ENCODE results near the gene PLA2G4D.
A peak's percentile ranks its signal among the peaks of the same experiment; 100 is the strongest.

The PLA2G4D gene

DNA sequence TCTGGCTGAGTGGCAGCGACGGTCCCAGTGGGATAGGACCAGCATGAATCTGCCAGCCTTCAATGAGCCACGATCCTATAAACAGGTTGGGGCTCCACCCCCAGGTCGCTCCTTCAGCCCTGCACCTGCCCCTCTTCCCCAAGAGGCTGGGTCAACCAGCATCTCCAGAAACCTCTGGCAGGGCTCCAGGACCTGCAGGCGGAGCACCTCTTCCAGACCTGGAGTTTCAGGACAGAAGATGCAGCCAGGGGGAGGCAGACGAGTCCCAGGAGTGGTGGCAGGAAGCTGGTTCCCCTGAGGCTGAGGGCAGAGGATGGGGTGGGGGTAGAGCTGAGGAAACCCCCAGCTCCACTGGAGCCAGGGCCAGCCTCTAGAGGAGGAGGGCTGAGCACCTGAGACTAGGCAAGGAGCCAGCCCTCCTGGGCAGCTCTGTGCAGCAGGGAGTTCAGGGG, at the start of gene PLA2G4D:
TSS of gene PLA2G4D (minus strand) at position 51 of the 452 bp plus-strand sequence. CDS start 103 bp downstream, outside the sequence.
- DNase-seq: no peak

DNA sequence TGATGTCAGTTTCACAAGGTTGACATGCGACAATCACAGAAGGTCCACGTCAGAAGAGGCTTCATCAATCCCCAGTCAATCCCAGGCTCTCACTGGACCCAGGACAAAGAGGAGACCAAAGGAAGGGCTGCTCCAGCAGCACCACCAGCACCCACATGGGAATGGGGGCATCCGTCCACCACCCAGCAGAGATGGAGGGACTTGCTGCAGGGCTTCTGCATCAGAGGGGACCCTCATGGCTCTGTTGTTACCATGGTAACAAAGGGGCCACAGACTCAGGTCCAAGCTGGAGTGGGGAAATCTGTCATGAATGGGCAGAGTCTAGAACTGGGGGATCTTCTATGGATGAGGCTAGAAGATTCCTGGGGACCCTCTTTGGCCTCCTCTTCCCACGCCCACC, 49.0 kb upstream of the PLA2G4D start:
- no peak for DNase-seq

- no peak for DNase-seq
Observed at GRCh38 chr15:42141795-42142667, 47.7 kb upstream of the PLA2G4D start.

DNA sequence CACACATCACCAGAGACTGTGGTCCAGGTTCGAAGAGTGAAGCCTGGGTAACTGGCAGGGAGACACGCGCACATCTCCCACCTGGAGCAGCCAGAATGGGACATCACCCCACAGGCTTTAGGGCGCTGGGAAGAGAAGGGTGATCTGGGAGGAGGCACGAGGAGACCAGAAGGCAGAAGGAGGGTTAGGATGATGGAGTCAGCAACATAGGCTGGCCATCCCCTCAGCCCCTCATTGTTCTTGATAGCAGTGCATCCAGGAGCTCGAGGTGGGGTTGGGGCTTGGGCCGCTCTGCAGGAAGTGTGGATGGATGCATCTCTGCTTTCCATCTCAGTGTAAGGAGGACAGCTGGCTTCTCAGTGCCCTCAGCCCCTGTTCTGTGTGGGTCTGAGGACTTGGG, 46.9 kb upstream of the PLA2G4D start:
- no peak for DNase-seq

DNA sequence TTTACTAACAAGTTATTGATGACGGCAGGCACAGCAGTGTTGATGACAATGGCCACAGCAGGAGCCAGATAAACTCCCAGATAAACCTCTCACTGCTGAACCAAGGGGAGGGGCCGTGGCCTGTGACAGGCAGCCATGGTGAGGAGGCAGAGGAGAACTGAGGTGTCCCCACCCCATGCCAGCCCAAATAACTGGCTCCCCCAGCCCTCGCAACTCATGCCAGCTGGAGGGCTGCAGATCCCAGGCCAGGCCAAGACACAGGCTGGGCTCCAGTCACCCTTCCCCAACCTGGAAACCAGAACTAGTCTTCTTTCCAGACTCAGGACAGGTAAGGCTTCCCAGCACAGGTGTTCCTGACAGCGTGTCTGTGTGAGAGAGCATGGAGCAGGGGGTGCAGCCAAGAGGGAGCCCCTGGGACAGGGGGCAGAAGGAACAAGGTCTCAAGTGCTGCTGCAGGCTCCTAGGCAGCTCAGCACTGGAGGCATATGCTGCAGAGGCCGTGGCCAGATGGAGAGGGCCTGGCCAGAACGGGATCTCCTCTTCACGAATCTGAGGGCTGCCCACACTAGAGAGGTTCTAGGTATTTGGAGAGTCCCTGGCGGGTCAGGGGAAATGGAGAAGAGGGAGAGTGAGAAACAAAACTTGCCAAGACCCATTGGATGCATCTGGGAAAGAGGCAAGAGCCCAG, 46.2 kb upstream of the PLA2G4D start:
- no peak for DNase-seq

DNA sequence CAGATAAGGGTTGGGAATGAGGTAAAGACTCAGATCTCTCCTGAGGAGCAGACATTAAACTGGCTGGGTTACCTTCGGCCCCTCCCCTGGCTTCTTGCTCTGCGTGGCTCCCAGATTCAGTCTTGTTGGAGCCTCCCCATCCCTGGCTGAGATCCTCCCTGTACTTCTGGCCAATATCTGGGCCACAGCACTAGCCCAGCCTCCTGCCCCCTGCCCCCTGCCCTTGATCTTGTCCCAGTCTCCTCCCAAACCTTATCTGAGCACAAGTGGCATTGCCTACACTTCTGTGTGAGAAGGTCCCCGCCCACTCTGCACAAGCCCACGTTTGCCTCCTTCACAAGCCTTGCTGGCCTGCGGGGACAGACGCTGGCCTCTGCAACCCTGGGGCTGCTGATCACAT, 45.2 kb upstream of the PLA2G4D start:
- no peak for DNase-seq

GRCh38 chr15:42138968-42139386, 44.6 kb upstream of the PLA2G4D start:
- DNase-seq: no peak

DNA sequence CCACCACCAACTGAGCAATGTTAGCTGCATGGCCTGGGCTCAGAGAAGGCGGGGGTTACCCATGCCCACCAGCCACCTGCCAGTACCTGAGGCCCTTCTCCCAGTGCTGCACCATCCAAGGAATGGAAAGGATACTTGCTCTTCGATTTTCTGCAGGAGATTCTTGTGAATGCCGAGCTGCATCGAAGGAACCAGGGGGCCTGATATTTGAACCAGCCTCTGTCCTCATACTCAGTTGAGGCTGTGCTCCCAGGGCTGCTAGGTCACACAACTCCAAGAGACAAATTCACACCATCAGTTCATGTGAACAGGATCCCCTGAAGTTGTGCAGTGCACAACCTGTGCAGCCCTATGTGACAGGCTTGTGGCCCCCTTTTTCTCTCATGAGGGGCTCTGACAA, 44.0 kb upstream of the PLA2G4D start:
- no peak for DNase-seq

DNA sequence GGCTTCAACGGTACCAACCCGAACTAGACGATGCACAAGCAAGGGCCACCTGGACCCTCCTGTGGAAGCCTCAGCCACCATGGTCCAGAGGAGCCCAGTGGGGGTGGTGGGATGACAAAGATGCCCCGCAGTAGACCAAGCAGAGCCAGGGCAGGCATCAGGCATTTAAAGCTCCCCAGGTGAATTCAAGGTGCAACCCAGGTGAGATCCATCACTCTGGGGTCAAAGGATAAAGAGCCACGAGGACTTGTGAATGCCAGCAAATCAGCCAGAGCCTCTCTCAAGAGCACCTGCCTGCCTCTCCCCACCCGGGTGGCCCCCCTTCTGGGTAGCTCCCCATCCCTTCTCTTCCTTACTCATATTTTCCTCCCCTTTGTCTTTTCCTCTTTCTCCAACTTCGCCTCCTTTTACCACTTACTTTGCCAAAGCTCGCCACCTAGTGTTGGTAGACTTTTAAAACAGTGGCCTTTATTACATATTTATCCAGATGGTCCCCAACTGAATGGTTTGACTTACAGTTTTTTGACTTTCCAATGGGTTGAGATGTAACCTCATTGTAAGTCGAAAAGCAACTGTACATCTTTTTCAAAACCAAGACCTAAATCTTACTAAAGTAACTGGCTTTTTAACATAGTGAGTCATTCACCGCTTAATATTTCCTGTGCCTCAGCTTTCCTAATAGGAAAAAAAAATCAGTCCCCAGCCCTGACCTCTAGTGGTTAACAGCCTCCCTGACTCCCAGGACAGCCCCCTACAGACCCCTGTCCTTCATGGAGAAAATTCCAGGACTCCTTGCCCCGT, 43.3 kb upstream of the PLA2G4D start:
- DNase-seq: peak; percentile 61

- no peak for DNase-seq
Observed at GRCh38 chr15:42136513-42136912, 42.2 kb upstream of the PLA2G4D start.

DNA sequence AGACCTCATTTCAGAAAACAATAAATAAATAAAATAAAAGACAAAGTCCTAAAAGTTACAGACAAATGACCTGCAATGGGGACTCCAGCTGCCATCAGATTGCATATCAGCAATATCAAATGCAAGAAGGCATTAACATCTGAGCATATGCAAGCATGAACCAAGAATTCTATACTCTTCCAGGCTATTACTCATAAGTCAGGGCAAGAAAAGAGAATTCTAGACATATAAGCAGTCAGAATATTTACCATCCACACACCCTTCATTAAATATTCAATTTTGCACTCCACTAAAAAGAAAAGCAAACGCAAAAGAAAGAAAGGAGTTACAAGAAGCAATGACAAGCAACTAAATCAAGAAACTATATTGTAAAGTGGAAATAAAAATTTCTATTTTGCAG, 41.0 kb upstream of the PLA2G4D start:
- no peak for DNase-seq

GRCh38 chr15:42134617-42135245, 40.4 kb upstream of the PLA2G4D start:
- no peak for DNase-seq

DNA sequence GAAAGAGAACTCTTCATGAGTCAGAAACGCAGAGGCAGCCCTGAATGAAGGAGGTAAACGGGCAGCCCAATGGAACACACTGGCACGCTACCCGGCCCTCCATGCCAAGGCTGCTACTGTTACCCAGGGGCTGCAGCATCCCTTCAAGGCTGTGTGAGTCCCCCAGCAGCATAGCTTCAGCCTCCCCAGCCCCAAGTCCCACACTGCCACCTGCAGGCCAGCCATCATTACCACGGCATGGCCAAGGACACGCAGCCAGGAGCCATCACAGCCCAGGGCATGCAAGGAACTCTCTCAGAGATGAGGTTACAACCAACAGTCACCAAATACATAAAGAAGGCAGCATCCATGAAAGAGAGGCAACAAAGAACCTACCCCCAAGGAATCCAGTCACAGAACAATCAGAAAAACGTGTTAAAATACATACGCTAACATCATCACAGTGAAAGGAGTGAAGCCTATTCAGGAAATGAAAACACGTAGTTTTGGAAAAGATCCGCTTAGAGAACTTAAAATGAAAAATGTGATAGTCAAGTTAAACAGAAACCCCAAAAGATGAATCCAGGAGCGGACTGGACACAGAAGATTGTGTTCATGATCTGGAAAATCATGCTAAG, 39.6 kb upstream of the PLA2G4D start:
- no peak for DNase-seq

GRCh38 chr15:42133356-42133755, 39.0 kb upstream of the PLA2G4D start:
- no peak for DNase-seq

DNA sequence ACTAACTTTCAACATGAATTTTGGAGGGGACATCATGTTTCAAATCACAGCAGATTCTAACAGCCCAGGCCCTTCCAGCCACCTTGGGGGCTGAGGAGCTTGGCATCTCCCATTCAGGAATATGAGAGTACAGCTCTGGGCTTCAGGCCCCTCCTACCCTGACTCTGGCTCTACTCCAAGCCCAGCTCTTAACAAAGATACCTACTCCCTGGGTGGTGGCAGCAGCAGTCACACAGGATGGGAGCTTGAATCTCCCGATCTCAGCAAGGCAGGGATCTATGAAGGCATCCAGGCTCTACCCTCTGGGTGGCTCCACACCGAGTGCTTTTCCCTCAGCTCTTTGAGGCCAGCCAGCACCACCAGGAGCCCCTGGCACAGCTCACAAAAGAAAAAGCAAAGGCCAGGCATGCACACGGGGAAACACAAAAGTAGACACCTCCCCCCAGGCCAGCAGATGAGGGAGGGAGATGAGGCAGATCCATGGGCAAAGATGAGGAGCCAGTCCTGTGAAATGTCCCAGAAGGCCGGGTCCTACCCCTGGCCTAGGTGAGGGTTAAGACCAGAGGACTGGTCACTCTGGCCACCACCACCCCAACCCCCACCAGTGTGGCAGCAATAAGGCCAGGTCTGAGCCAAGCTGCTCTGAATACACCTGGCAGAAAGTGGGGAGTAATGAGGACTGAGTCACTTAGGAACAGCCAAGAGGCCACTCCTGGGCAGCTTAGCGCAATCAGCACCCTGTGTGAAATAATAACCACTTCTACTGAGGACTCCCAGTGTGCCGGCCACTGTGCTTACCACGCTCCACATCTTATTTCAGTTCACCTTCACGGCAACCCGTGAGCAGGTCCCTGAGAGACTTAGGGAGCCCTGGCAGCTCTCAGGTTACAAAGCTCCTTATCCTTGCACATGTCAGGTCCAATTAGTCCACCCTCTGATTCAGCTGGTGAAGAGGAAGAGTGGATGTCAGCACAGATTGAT, 37.8 kb upstream of the PLA2G4D start:
- DNase-seq: no peak

GRCh38 chr15:42131006-42131405, 36.6 kb upstream of the PLA2G4D start:
- no peak for DNase-seq

DNA sequence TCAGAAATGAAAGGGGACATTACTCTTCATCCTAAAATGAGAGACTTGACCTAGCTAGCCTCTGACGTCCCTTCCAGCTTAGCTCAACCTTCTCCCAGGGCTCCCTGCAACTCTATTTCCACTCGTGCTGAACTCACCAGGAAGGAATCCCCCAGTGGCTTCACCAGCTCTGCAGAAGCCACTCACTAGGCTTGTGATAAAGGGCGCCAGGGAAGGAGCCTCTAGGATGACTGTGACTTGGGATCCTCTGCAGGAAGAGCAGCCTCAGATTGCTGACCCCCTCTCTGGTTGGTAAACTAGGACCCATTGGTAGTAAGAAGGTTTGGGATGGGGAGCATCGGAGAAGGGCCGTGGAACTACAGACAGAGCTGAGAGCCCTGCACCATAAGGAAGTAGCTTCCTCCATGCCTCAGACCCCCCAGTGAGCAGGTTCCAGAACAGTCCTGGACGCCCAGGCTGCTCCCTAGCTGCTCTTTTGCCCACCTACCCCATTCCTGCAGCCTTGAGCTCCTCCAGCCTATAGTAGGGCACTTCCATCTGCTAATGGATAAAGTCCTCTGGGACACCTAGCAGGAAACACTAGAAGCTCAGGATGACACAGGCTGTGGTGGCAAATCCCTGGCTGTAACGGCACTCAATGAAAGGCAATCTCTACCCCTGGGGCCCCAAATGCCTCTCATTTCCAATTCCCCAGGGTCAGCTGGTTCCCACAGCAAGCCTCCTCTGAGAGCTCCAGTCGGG, 36.1 kb upstream of the PLA2G4D start:
- no peak for DNase-seq

- DNase-seq: no peak
Observed at GRCh38 chr15:42129364-42129763, 35.0 kb upstream of the PLA2G4D start.

DNA sequence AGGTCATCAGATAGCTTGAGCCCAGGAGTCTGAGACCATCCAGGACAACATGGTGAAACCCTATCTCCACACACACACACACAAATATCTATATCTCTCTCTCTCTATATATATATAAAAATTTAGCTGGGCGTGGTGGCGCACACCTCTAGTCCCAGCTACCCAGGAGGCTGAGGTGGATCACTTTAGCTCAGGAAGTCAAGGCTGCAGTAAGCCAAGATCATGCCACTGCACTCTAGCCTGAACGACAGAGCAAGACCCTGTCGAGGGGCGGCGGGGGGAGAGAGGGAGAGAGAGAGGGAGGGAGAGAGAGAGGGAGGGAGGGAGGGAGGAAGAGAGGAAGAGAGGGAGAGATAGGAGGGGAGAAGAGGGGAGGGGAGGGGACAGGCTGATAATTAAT, 34.1 kb upstream of the PLA2G4D start:
- no peak for DNase-seq

- no peak for DNase-seq
Observed at GRCh38 chr15:42123546-42123945, 29.2 kb upstream of the PLA2G4D start.
